ENCODE measurements around the gene APOA5. TPM values are rescaled to one million over a fixed set of nuclear protein-coding genes. Genes with fewer than 3 reads are reported as not detected.
"Not testable (repeated sequence)": the region's sequence is repeated elsewhere in the genome, so short reads cannot be mapped to it uniquely, and the experiment has no call there.

APOA5 gene
- not detected for total RNA-seq

- POLR2A ChIA-PET: interaction anchor here (0.8 to 8.0 kb wide), 2 partner anchors 43 to 536 kb away, joined by 3 to 79 read pairs; partner anchors contain the start of gene CEP164
- H3K9me3 Mint-ChIP-seq: no peaks in the 10 kb centered on the region
- H3K27me3 Mint-ChIP-seq: peaks cover 5% of the 10 kb centered on the region
- DNase-seq (no peak), ATAC-seq (ENCODE audit: low read depth) (no peak)
- peak within 1 kb of the TSS; percentile 39 for H3K4me3 Mint-ChIP-seq
- peaks cover 2% of the 10 kb centered on the region for H3K36me3 Mint-ChIP-seq
- H3K27ac Mint-ChIP-seq: peak within 1 kb of the TSS; percentile 3
- peaks cover 18% of the 10 kb centered on the region for H3K4me1 Mint-ChIP-seq
These were observed at the start of gene APOA5 for GRCh38 chr11:116791813-116792143. Gene APOA5 (minus strand): TSS chr11:116791879. CDS start chr11:116791860, 19 bp downstream.

DNA sequence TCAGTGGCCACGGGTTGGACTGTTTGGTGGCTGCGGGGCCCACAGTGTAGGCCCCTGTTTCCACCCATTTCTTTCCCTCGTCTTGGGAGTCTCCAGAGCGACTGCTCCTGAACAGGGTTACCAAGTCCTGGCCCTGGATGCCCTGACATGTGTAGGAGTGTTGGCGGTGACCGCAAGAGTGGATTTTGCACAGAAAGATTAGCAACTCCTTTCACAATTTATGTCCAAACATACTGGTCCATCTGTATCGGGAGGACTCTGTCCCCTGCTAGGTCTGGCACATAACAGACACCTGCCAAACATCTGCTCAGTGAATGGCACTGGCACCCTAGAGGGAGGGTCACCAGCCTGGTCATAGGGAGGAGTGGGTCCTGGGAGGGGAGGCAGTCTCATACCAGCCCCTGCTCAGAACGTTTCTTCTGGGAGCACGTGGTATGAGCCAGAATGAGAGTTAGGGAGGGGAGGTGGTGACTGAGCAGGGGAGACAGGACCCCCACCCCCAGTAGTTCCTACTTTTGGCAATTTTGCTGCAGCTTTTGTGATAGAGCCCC is 49.1 kb upstream of the APOA5 start:
- no peak overlapping the region for H3K4me3 Mint-ChIP-seq
- H3K27me3 Mint-ChIP-seq: no peaks in the 10 kb centered on the region
- H3K36me3 Mint-ChIP-seq: peaks cover 6% of the 10 kb centered on the region
- ATAC-seq (ENCODE audit: low read depth): no peak
- POLR2A ChIA-PET: interaction anchor here (1.2 kb wide), 1 partner anchor 12 kb away, joined by 4 read pairs; no protein-coding TSS in a partner anchor
- H3K4me1 Mint-ChIP-seq: peaks cover 5% of the 10 kb centered on the region
- peak; percentile 19 for DNase-seq
- H3K27ac Mint-ChIP-seq: no peak overlapping the region
- no peaks in the 10 kb centered on the region for H3K9me3 Mint-ChIP-seq

DNA sequence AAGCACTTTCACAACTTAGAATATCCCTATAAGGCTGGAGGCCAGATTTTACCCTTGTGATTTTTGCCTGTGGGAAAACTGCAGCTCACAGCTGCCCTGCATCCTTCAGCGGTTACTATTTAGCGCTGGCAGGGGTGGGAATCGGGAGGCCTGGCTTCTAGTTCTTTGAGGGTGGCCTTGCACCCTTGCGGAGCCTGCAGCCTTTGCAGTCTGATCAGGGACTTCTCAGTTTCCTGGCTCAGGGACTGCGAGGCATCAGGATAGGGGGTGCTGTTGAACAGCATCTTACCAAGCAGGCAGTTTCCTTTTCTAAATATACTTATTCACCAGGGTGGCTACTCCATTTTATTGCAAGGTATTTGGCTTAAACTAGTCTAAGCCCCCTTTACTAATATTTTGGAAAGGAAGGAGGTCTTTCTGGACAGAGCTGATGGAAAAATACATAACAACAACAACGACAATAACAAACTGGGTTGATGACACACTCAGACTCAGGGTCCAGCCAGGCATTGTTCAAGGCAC is 48.6 kb upstream of the APOA5 start:
- peaks cover 7% of the 10 kb centered on the region for H3K4me1 Mint-ChIP-seq
- no peak overlapping the region for H3K4me3 Mint-ChIP-seq
- H3K27me3 Mint-ChIP-seq: no peaks in the 10 kb centered on the region
- ATAC-seq (ENCODE audit: low read depth) (no peak), DNase-seq (peak; percentile 22)
- peaks cover 6% of the 10 kb centered on the region for H3K36me3 Mint-ChIP-seq
- H3K9me3 Mint-ChIP-seq: no peaks in the 10 kb centered on the region
- POLR2A ChIA-PET: no interaction called here
- no peak overlapping the region for H3K27ac Mint-ChIP-seq

- POLR2A ChIA-PET: no interaction called here
- H3K9me3 Mint-ChIP-seq: no peaks in the 10 kb centered on the region
These were observed 46.8 kb upstream of the APOA5 start for GRCh38 chr11:116838321-116839084.

GRCh38 chr11:116837231-116838091 is 45.8 kb upstream of the APOA5 start, which contains the start of gene APOA1:
Gene APOA1 (minus strand): TSS chr11:116837622. CDS start chr11:116837387, 235 bp downstream.
- no peak within 1 kb of the TSS for H3K27ac Mint-ChIP-seq
- no peaks in the 10 kb centered on the region for H3K36me3 Mint-ChIP-seq
- peaks cover 4% of the 10 kb centered on the region for H3K27me3 Mint-ChIP-seq
- H3K4me1 Mint-ChIP-seq: peaks cover 12% of the 10 kb centered on the region
- ATAC-seq (ENCODE audit: low read depth) (no peak), DNase-seq (peak; percentile 21)
- POLR2A ChIA-PET: interaction anchor here (2.6 to 3.9 kb wide), 3 partner anchors 16 to 261 kb away, joined by 15 to 79 read pairs (median 60); partner anchors contain the start of genes APOA5, SIK3 and ZPR1
- no peak within 1 kb of the TSS for H3K4me3 Mint-ChIP-seq
- no peaks in the 10 kb centered on the region for H3K9me3 Mint-ChIP-seq

More at GRCh38 chr11:116838321-116839084, 46.8 kb upstream of the APOA5 start:
- peaks cover 12% of the 10 kb centered on the region for H3K4me1 Mint-ChIP-seq
- ATAC-seq (ENCODE audit: low read depth) (no peak), DNase-seq (no peak)
- no peak overlapping the region for H3K4me3 Mint-ChIP-seq
- H3K27me3 Mint-ChIP-seq: peaks cover 4% of the 10 kb centered on the region
- H3K36me3 Mint-ChIP-seq: peaks cover 5% of the 10 kb centered on the region
- no peak overlapping the region for H3K27ac Mint-ChIP-seq

GRCh38 chr11:116836632-116836991 is 44.9 kb upstream of the APOA5 start:
- H3K27me3 Mint-ChIP-seq: peaks cover 4% of the 10 kb centered on the region
- DNase-seq (no peak), ATAC-seq (ENCODE audit: low read depth) (no peak)
- no peak overlapping the region for H3K4me3 Mint-ChIP-seq
- no peaks in the 10 kb centered on the region for H3K9me3 Mint-ChIP-seq
- H3K36me3 Mint-ChIP-seq: no peaks in the 10 kb centered on the region
- H3K4me1 Mint-ChIP-seq: peaks cover 12% of the 10 kb centered on the region
- POLR2A ChIA-PET: interaction anchor here (0.6 to 3.9 kb wide), 7 partner anchors 9 to 1140 kb away, joined by 3 to 79 read pairs (median 15); partner anchors contain the start of genes APOA5, BUD13, SIK3 and ZPR1
- H3K27ac Mint-ChIP-seq: no peak overlapping the region

DNA sequence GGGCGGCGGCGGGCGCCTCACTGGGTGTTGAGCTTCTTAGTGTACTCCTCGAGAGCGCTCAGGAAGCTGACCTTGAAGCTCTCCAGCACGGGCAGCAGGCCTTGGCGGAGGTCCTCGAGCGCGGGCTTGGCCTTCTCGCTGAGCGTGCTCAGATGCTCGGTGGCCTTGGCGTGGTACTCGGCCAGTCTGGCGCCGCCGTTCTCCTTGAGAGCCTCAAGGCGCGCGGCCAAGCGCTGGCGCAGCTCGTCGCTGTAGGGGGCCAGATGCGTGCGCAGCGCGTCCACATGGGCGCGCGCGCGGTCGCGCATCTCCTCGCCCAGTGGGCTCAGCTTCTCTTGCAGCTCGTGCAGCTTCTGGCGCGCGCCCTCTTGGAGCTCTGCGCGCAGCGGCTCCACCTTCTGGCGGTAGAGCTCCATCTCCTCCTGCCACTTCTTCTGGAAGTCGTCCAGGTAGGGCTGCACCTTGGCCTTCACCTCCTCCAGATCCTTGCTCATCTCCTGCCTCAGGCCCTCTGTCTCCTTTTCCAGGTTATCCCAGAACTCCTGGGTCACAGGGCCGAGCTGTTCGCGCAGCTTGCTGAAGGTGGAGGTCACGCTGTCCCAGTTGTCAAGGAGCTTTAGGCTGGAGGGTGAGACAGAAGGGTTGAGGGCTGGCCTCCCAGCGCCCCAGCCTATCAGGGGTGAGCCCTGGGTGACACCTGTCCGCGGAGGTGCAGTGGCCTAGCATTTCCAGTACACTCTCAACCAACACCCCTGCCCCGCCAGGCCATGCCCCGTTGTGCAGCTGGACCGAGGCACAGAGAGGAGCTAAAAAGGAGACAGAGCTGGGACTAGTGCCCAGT is 44.3 kb upstream of the APOA5 start:
- peak; percentile 89 for DNase-seq
- peaks cover 12% of the 10 kb centered on the region for H3K4me1 Mint-ChIP-seq
- peaks cover 4% of the 10 kb centered on the region for H3K27me3 Mint-ChIP-seq
- H3K4me3 Mint-ChIP-seq: peak overlapping the region; percentile 74
- H3K9me3 Mint-ChIP-seq: no peaks in the 10 kb centered on the region
- peak; percentile 94 for ATAC-seq (ENCODE audit: low read depth)
- POLR2A ChIA-PET: interaction anchor here (0.5 to 3.9 kb wide), 14 partner anchors 9 to 1141 kb away, joined by 3 to 79 read pairs (median 4); partner anchors contain the start of genes APOA5, BUD13, PAFAH1B2 and SIK3
- H3K36me3 Mint-ChIP-seq: no peaks in the 10 kb centered on the region
- peak overlapping the region; percentile 83 for H3K27ac Mint-ChIP-seq

GRCh38 chr11:116835042-116835772 is 43.5 kb upstream of the APOA5 start:
- peak; percentile 15 for ATAC-seq (ENCODE audit: low read depth)
- H3K27ac Mint-ChIP-seq: peak overlapping the region; percentile 83
- DNase-seq: no peak
- no peaks in the 10 kb centered on the region for H3K9me3 Mint-ChIP-seq
- H3K36me3 Mint-ChIP-seq: no peaks in the 10 kb centered on the region
- peaks cover 10% of the 10 kb centered on the region for H3K4me1 Mint-ChIP-seq
- H3K27me3 Mint-ChIP-seq: peaks cover 4% of the 10 kb centered on the region
- POLR2A ChIA-PET: interaction anchor here (0.5 to 3.9 kb wide), 12 partner anchors 8 to 309 kb away, joined by 3 to 79 read pairs (median 4); partner anchors contain the start of genes APOA5, BUD13, PAFAH1B2 and SIK3
- peak overlapping the region; percentile 74 for H3K4me3 Mint-ChIP-seq

- not testable (repeated sequence) for H3K9me3 Mint-ChIP-seq; DNase-seq; H3K27me3 Mint-ChIP-seq; ATAC-seq (ENCODE audit: low read depth); H3K36me3 Mint-ChIP-seq
- POLR2A ChIA-PET: interaction anchor here (0.9 to 3.9 kb wide), 6 partner anchors 13 to 98 kb away, joined by 3 to 79 read pairs (median 11); partner anchors contain the start of genes APOA5, BUD13 and ZPR1
- H3K4me3 Mint-ChIP-seq: peak overlapping the region; percentile 52
- peak overlapping the region; percentile 64 for H3K27ac Mint-ChIP-seq
- H3K4me1 Mint-ChIP-seq: peaks cover 10% of the 10 kb centered on the region
These were observed 42.9 kb upstream of the APOA5 start for GRCh38 chr11:116834535-116835041.

- Mint-ChIP-seq H3K27ac (no peak overlapping the region), H3K4me3 (no peak overlapping the region), H3K9me3 (no peaks in the 10 kb centered on the region), H3K27me3 (peaks cover 4% of the 10 kb centered on the region), H3K36me3 (no peaks in the 10 kb centered on the region), H3K4me1 (peaks cover 10% of the 10 kb centered on the region)
- POLR2A ChIA-PET: interaction anchor here (0.6 to 3.9 kb wide), 5 partner anchors 10 to 99 kb away, joined by 3 to 79 read pairs (median 6); partner anchors contain the start of genes APOA5 and ZPR1
- ATAC-seq (ENCODE audit: low read depth): no peak
- DNase-seq: no peak
These were observed 42.3 kb upstream of the APOA5 start for GRCh38 chr11:116833816-116834534.

- Mint-ChIP-seq H3K36me3 (no peaks in the 10 kb centered on the region), H3K27ac (no peak overlapping the region), H3K9me3 (no peaks in the 10 kb centered on the region), H3K4me3 (no peak overlapping the region), H3K27me3 (peaks cover 4% of the 10 kb centered on the region), H3K4me1 (peaks cover 10% of the 10 kb centered on the region)
- DNase-seq: no peak
- POLR2A ChIA-PET: interaction anchor here (0.6 to 3.9 kb wide), 3 partner anchors 9 to 44 kb away, joined by 3 to 79 read pairs (median 3); partner anchors contain the start of genes APOA5 and ZPR1
- ATAC-seq (ENCODE audit: low read depth): no peak
These were observed 41.8 kb upstream of the APOA5 start for GRCh38 chr11:116833491-116833815.

All from activated naive CD8-positive, alpha-beta T cell treated with anti-CD3 and anti-CD28 coated beads, Interleukin-2, amount 10 ng/mL, durations not matched to agents 7 days and 5 days (primary cell).